SK-N-SH (cell line): ENCODE data around the gene LCE1C. TPM values are rescaled to one million over a fixed set of nuclear protein-coding genes. Genes with fewer than 3 reads are reported as not detected.

Experiments used
- CTCF ChIA-PET: fragments of 300-600, 350-600 bp; formaldehyde crosslinking; extraction: SDS; loops from one replicate; lab custom pipeline; 2021; lab: Yijun Ruan, JAX
- POLR2A ChIA-PET: fragments of 350-600 bp; sonication (Branson Sonifier 250); formaldehyde crosslinking; extraction: SDS; loops from one replicate; lab custom pipeline; 2020; ENCODE audit warnings: antibody characterized with exemption, inconsistent platforms; lab: Yijun Ruan, JAX
- DNase-seq: peaks from one replicate; pipeline ENCODE4 v3.0.0; 2012
- H2AFZ ChIP-seq: fragments of 200-600 bp; sonication (generic); 2 replicates; pipeline ENCODE4 v1.8.1; 2016; ENCODE audit warnings: antibody characterized with exemption, mild to moderate bottlenecking, low read depth
- H3F3A ChIP-seq: fragments of 200-600 bp; sonication (generic); replicated peaks from 2 replicates; pipeline ENCODE3; 2016; ENCODE audit warnings: antibody characterized with exemption, mild to moderate bottlenecking; ENCODE audit not compliant: insufficient read depth
- H3K27ac ChIP-seq, 2 experiments: fragments of 200-500 bp in 1 of 2; fragments of 200-600 bp in 1 of 2; sonication (Bioruptor generic) in 1 of 2; sonication (generic), shearing (Covaris generic) in 1 of 2; 2 replicates each; pipeline versions ENCODE4 v1.5.1 to v1.6.1; 2014 to 2016; ENCODE audit warnings: low read depth in 2 of 2, inconsistent platforms in 1 of 2, low read length in 1 of 2, mild to moderate bottlenecking in 1 of 2, mixed read lengths in 1 of 2
- H3K27me3 ChIP-seq: fragments of 200-600 bp; sonication (generic), shearing (Covaris generic); 2 replicates; pipeline ENCODE4 v1.6.1; 2016; ENCODE audit warnings: mixed run types; ENCODE audit not compliant: insufficient read depth
- H3K36me3 ChIP-seq, 2 experiments: fragments of 200-500 bp in 1 of 2; fragments of 200-600 bp in 1 of 2; sonication (Bioruptor generic) in 1 of 2; sonication (generic) in 1 of 2; replicated peaks in 1 of 2; 2 replicates each; pipeline versions ENCODE3 to v1.5.1; 2014 to 2016; ENCODE audit warnings: low read length in 1 of 2, mild to moderate bottlenecking in 1 of 2; ENCODE audit not compliant: insufficient read depth in 2 of 2, control insufficient read depth in 1 of 2
- H3K4me1 ChIP-seq, 2 experiments: fragments of 200-500 bp in 1 of 2; fragments of 200-600 bp in 1 of 2; sonication (Bioruptor generic) in 1 of 2; sonication (generic), shearing (Covaris generic) in 1 of 2; 2 replicates each; pipeline versions ENCODE4 v1.5.1 to v1.6.1; 2014 to 2016; ENCODE audit warnings: low read depth in 1 of 2, low read length in 1 of 2, mixed run types in 1 of 2; ENCODE audit not compliant: insufficient read depth in 2 of 2, control insufficient read depth in 1 of 2
- H3K4me2 ChIP-seq: fragments of 200-600 bp; sonication (generic), shearing (Covaris generic); 2 replicates; pipeline ENCODE4 v1.6.1; 2017; ENCODE audit warnings: mixed run types
- H3K4me3 ChIP-seq, 2 experiments: fragments of 200-500 bp in 1 of 2; fragments of 200-600 bp in 1 of 2; sonication (Bioruptor generic) in 1 of 2; sonication (generic), shearing (Covaris generic) in 1 of 2; 2 replicates each; pipeline versions ENCODE4 v1.5.1 to v1.8.1; 2014 to 2016; ENCODE audit warnings: low read depth in 2 of 2, inconsistent platforms in 1 of 2, low read length in 1 of 2, mild to moderate bottlenecking in 1 of 2, mixed read lengths in 1 of 2, moderate library complexity in 1 of 2
- H3K79me2 ChIP-seq: fragments of 200-600 bp; sonication (generic); 2 replicates; pipeline ENCODE4 v1.8.1; 2017; ENCODE audit warnings: mild to moderate bottlenecking; ENCODE audit not compliant: insufficient read depth
- H3K9ac ChIP-seq: fragments of 200-600 bp; sonication (generic); 2 replicates; pipeline ENCODE4 v1.6.1; 2017; ENCODE audit warnings: mixed run types
- H3K9me2 ChIP-seq: fragments of 200-600 bp; sonication (generic); 2 replicates; pipeline ENCODE4 v1.6.1; 2017; ENCODE audit warnings: mixed run types
- H3K9me3 ChIP-seq: fragments of 200-600 bp; sonication (generic); 2 replicates; pipeline ENCODE4 v1.6.1; 2017; ENCODE audit warnings: mixed run types, mild to moderate bottlenecking, moderate library complexity
- H4K20me1 ChIP-seq: fragments of 200-600 bp; sonication (generic); 2 replicates; pipeline ENCODE4 v1.6.1; 2017; ENCODE audit warnings: mild to moderate bottlenecking, mixed run types; ENCODE audit not compliant: insufficient read depth
- CTCF ChIP-seq: fragments of 200-600 bp; sonication (generic); IDR thresholded peaks from 2 replicates; pipeline ENCODE4 v1.6.1; 2017; ENCODE audit warnings: antibody characterized with exemption, mild to moderate bottlenecking, moderate library complexity
- EP300 ChIP-seq, 2 experiments: IDR thresholded peaks; 2 replicates each; pipeline versions ENCODE4 v1.4.0 to v1.6.1; 2012; ENCODE audit warnings: borderline replicate concordance in 1 of 2, low read depth in 1 of 2, low read length in 1 of 2
- FOSL2 ChIP-seq: IDR thresholded peaks from 2 replicates; pipeline ENCODE4 v1.4.0; 2012; ENCODE audit warnings: low read depth, mild to moderate bottlenecking, moderate library complexity, borderline replicate concordance
- JUND ChIP-seq: IDR thresholded peaks from 2 replicates; pipeline ENCODE4 v1.4.0; 2012
- POLR2AphosphoS5 ChIP-seq: IDR thresholded peaks from 2 replicates; pipeline ENCODE4 v1.6.1; 2012; ENCODE audit warnings: low read depth, low read length
- RCOR1 ChIP-seq: fragments of 150-350 bp; IDR thresholded peaks from 2 replicates; pipeline ENCODE4 v1.6.1; 2017; ENCODE audit warnings: antibody characterized with exemption, low read length
- RXRA ChIP-seq: IDR thresholded peaks from 2 replicates; pipeline ENCODE4 v1.4.0; 2012; ENCODE audit warnings: low read depth, mild to moderate bottlenecking, borderline replicate concordance
- SIN3A ChIP-seq: IDR thresholded peaks from 2 replicates; pipeline ENCODE4 v1.6.1; 2012; ENCODE audit warnings: low read depth, mild to moderate bottlenecking, low read length, moderate library complexity, borderline replicate concordance
- TAF1 ChIP-seq: IDR thresholded peaks from 2 replicates; pipeline ENCODE4 v1.6.1; 2012; ENCODE audit warnings: low read depth, mild to moderate bottlenecking, low read length, moderate library complexity, borderline replicate concordance
- TCF12 ChIP-seq: IDR thresholded peaks from 2 replicates; pipeline ENCODE4 v1.4.0; 2012
- TEAD4 ChIP-seq: IDR thresholded peaks from 2 replicates; pipeline ENCODE4 v1.4.0; 2012; ENCODE audit warnings: mild to moderate bottlenecking, borderline replicate concordance; ENCODE audit not compliant: insufficient read depth
- YY1 ChIP-seq: IDR thresholded peaks from 2 replicates; pipeline ENCODE4 v1.4.0; 2012; ENCODE audit warnings: low read depth, mild to moderate bottlenecking
- WGBS: methylation state at CpG from one replicate; pipeline ENCODE4 v1.1.6; 2017; ENCODE audit warnings: low lambda C conversion rate; 5-methylcytosine and 5-hydroxymethylcytosine counted together
- polyA plus RNA-seq, 3 experiments: library from polyadenylated mRNA; depleted of rRNA; stranded (reverse); fragments of >200 nt; gene quantifications; 2 replicates each; pipeline ENCODE4 v1.2.3, GENCODE V29; 2012
- TF ChIP-seq, protein P1 (sequence below): IDR thresholded peaks from 2 replicates; pipeline ENCODE4; 2012
- TF ChIP-seq, protein P2 (sequence below): IDR thresholded peaks from 2 replicates; pipeline ENCODE4 v1.4.0; 2012; ENCODE audit warnings: low read depth, borderline replicate concordance

LCE1C gene
- polyA plus RNA-seq, 1 of the 3 experiments (the other 2 are of a cell fraction), result not detected

- Histone ChIP-seq H3K27ac (no peak overlapping the region), H3K9ac (no peak overlapping the region), H3K9me2 (no peaks in the 10 kb centered on the region), H3K4me2 (no peak overlapping the region), H3K27me3 (peaks cover 28% of the 10 kb centered on the region; the same call in 1 of the 2 replicates)
- TF ChIP-seq TAF1 (no peak), FOSL2 (no peak), RCOR1 (no peak), JUND (no peak), EP300 (IDR thresholded peaks at IDR 0.05; ENCODE audit: borderline replicate concordance in 1 of 2, low read depth in 1 of 2, low read length in 1 of 2) (no peak), SIN3A (no peak), RXRA (no peak)
- TF ChIP-seq, protein P1, sequence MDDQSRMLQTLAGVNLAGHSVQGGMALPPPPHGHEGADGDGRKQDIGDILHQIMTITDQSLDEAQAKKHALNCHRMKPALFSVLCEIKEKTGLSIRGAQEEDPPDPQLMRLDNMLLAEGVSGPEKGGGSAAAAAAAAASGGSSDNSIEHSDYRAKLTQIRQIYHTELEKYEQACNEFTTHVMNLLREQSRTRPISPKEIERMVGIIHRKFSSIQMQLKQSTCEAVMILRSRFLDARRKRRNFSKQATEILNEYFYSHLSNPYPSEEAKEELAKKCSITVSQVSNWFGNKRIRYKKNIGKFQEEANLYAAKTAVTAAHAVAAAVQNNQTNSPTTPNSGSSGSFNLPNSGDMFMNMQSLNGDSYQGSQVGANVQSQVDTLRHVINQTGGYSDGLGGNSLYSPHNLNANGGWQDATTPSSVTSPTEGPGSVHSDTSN, result no peak
- TF ChIP-seq, all 33 proteins: peak for 0
- H4K20me1 ChIP-seq, result no peaks in the 10 kb centered on the region
- no peaks in the 10 kb centered on the region for H3F3A ChIP-seq
- no peak for DNase-seq
- WGBS, result 6% methylated on average over 3 of the region's 3 CpGs
- H3K4me3 ChIP-seq, result no peak overlapping the region
- no peaks in the 10 kb centered on the region for H3K36me3 ChIP-seq
- CTCF ChIA-PET, result no interaction called here
- H3K4me1 ChIP-seq, result no peaks in the 10 kb centered on the region
- no peaks in the 10 kb centered on the region for H3K9me3 ChIP-seq
- H3K79me2 ChIP-seq, result no peaks in the 10 kb centered on the region
- POLR2A ChIA-PET, result no interaction called here
- H2AFZ ChIP-seq, result no peak overlapping the region
Observed at GRCh38 chr1:152761609-152762213, 44.7 kb downstream of the LCE1C start.

DNA sequence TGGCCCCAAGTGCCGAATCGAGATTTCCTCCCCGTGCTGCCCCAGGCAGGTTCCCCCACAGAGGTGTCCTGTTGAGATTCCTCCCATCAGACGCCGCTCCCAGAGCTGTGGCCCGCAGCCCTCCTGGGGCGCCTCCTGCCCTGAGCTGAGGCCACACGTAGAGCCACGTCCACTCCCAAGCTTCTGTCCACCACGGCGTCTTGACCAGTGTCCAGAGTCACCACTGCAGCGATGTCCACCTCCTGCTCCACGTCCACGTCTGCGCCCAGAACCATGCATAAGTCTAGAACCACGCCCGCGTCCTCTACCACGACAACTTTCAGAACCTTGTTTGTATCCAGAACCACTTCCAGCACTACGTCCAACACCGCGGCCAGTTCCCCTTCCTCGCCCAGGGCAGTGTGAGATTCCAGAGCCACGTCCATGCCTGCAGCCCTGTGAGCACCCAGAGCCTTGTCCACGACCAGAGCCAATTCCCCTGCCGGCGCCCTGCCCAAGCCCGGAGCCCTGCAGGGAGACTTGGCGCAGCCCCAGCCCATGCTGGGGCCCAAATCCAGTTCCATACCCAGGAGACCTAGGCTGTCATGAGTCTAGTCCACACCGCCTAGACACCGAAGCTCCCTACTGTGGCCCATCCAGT lies 45.8 kb downstream of the LCE1C start:
- Histone ChIP-seq H4K20me1 (no peaks in the 10 kb centered on the region), H3K4me3 (no peak overlapping the region), H3K27me3 (peaks cover 28% of the 10 kb centered on the region; the same call in 1 of the 2 replicates), H3K9me3 (no peaks in the 10 kb centered on the region), H3K4me2 (no peak overlapping the region), H3K4me1 (no peaks in the 10 kb centered on the region), H3K36me3 (no peaks in the 10 kb centered on the region), H3F3A (no peaks in the 10 kb centered on the region), H2AFZ (no peak overlapping the region), H3K9ac (no peak overlapping the region), H3K79me2 (no peaks in the 10 kb centered on the region), H3K9me2 (no peaks in the 10 kb centered on the region), H3K27ac (no peak overlapping the region)
- ChIA-PET CTCF (no interaction called here), POLR2A (interaction anchor here (0.6 kb wide), 1 partner anchor 219 kb away, joined by 3 read pairs; no protein-coding TSS in a partner anchor)
- WGBS, result 27% methylated on average over 21 of the region's 31 CpGs
- TF ChIP-seq, protein P2, sequence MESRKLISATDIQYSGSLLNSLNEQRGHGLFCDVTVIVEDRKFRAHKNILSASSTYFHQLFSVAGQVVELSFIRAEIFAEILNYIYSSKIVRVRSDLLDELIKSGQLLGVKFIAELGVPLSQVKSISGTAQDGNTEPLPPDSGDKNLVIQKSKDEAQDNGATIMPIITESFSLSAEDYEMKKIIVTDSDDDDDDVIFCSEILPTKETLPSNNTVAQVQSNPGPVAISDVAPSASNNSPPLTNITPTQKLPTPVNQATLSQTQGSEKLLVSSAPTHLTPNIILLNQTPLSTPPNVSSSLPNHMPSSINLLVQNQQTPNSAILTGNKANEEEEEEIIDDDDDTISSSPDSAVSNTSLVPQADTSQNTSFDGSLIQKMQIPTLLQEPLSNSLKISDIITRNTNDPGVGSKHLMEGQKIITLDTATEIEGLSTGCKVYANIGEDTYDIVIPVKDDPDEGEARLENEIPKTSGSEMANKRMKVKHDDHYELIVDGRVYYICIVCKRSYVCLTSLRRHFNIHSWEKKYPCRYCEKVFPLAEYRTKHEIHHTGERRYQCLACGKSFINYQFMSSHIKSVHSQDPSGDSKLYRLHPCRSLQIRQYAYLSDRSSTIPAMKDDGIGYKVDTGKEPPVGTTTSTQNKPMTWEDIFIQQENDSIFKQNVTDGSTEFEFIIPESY, result no peak
- no peak for TF ChIP-seq YY1
- no peak for TF ChIP-seq POLR2AphosphoS5
- no peak for TF ChIP-seq CTCF
- TF ChIP-seq TCF12, result no peak
- TF ChIP-seq TEAD4, result no peak
- DNase-seq, result no peak
